Stimulated activated CD4-positive, alpha-beta T cell treated with anti-CD3 and anti-CD28 coated beads, TNF-alpha, amount 100 ng/mL, for 4 hours (primary cell): ENCODE measurements around the gene UNK.
"Not testable (repeated sequence)": the region's sequence is repeated elsewhere in the genome, so short reads cannot be mapped to it uniquely, and the experiment has no call there.

ENCODE experiments used
- DNase-seq, 3 experiments: peaks; one replicate each; pipeline ENCODE4 v3.0.0-alpha.2; 2020; ENCODE audit warnings: low read depth in 3 of 3

UNK gene

GRCh38 chr17:75799402-75799801, 14.8 kb downstream of the UNK start:
- DNase-seq = no peak

GRCh38 chr17:75803883-75804282, 19.3 kb downstream of the UNK start:
- DNase-seq = no peak

- DNase-seq = no peak
Measured at GRCh38 chr17:75806822-75807500, 22.4 kb downstream of the UNK start.

GRCh38 chr17:75807861-75808260, 23.3 kb downstream of the UNK start:
- DNase-seq = no peak

GRCh38 chr17:75808549-75808904, 23.9 kb downstream of the UNK start:
- DNase-seq = no peak

GRCh38 chr17:75808905-75809621, 24.5 kb downstream of the UNK start:
- no peak for DNase-seq

GRCh38 chr17:75809631-75810111, 25.1 kb downstream of the UNK start:
- no peak for DNase-seq

GRCh38 chr17:75810216-75810615, 25.6 kb downstream of the UNK start:
- DNase-seq = no peak

- DNase-seq = not testable (repeated sequence)
Measured at GRCh38 chr17:75810756-75811155, 26.1 kb downstream of the UNK start.

- no peak for DNase-seq
Measured at GRCh38 chr17:75811174-75811573, 26.6 kb downstream of the UNK start.

GRCh38 chr17:75812096-75813013, 27.7 kb downstream of the UNK start:
- DNase-seq = no peak

- DNase-seq = no peak
Measured at GRCh38 chr17:75813081-75814020, 28.7 kb downstream of the UNK start.

- DNase-seq = no peak
Measured at GRCh38 chr17:75814021-75814395, 29.4 kb downstream of the UNK start.

- no peak for DNase-seq
Measured at GRCh38 chr17:75814900-75815373, 30.3 kb downstream of the UNK start.

GRCh38 chr17:75815399-75815798, 30.8 kb downstream of the UNK start:
- no peak for DNase-seq

- DNase-seq = no peak
Measured at GRCh38 chr17:75816693-75817092, 32.1 kb downstream of the UNK start.

GRCh38 chr17:75817571-75817970, 33.0 kb downstream of the UNK start:
- DNase-seq = no peak

GRCh38 chr17:75818326-75818885, 33.8 kb downstream of the UNK start:
- DNase-seq = no peak

GRCh38 chr17:75819116-75819515, 34.5 kb downstream of the UNK start:
- no peak for DNase-seq

- no peak for DNase-seq
Measured at GRCh38 chr17:75819678-75820077, 35.1 kb downstream of the UNK start.
